Endothelial cell of umbilical vein (primary cell): ENCODE data around the gene RHOA. TPM values are rescaled to one million over a fixed set of nuclear protein-coding genes. Genes with fewer than 3 reads are reported as not detected.
A peak's percentile ranks its signal among the peaks of the same experiment; 100 is the strongest.

Source experiments
- BruUV-seq: library from RNA; stranded (reverse); fragments of 400-500 nt; replicated peaks from 2 replicates; lab custom pipeline; 2021; lab: Mats Ljungman, UMichigan
- CTCF ChIA-PET: fragments of 300-600, 350-600 bp; sonication (Branson Sonifier 250); formaldehyde crosslinking; loops from one replicate; lab custom pipeline; 2021; ENCODE audit warnings: antibody characterized with exemption, inconsistent platforms; lab: Charles Lee
- POLR2A ChIA-PET: fragments of 300-600, 350-600 bp; sonication (Branson Sonifier 250); formaldehyde crosslinking; loops from one replicate; lab custom pipeline; 2021; ENCODE audit warnings: antibody characterized with exemption, inconsistent platforms; lab: Charles Lee
- DNase-seq: peaks from one replicate; pipeline ENCODE4 v3.0.0-alpha.2; 2011; ENCODE audit warnings: low read depth, low spot score
- FAIRE-seq: peaks from 2 replicates; lab custom pipeline; 2011; peaks lifted over from hg19 to GRCh38; lab: Jason Lieb, UNC
- H2AFZ ChIP-seq: 2 replicates; pipeline ENCODE4 v1.6.0; 2012; ENCODE audit warnings: low read depth, low read length, control low read depth, inconsistent platforms
- H3K27ac ChIP-seq: 2 replicates; pipeline ENCODE4 v1.5.1; 2011; ENCODE audit warnings: low read depth, mild to moderate bottlenecking, control low read depth, low read length, moderate library complexity; ENCODE audit not compliant: insufficient read depth
- H3K27me3 ChIP-seq, 2 experiments: 2 replicates each; pipeline versions ENCODE4 v1.6.0 to v1.6.1; 2011; ENCODE audit warnings: low read length in 2 of 2, mixed read lengths in 1 of 2; ENCODE audit not compliant: control insufficient read depth in 2 of 2, insufficient read depth in 2 of 2
- H3K36me3 ChIP-seq, 2 experiments: 2 replicates in 1 of 2; 3 replicates in 1 of 2; pipeline ENCODE4 v1.5.1; 2011; ENCODE audit warnings: low read length in 2 of 2, mild to moderate bottlenecking in 1 of 2, moderate library complexity in 1 of 2; ENCODE audit not compliant: control insufficient read depth in 2 of 2, insufficient read depth in 2 of 2; ENCODE audit errors: extremely low read depth in 1 of 2
- H3K4me1 ChIP-seq: 3 replicates; pipeline ENCODE4 v1.5.1; 2011; ENCODE audit warnings: mild to moderate bottlenecking, low read length; ENCODE audit not compliant: control insufficient read depth, insufficient read depth; ENCODE audit errors: extremely low read depth
- H3K4me2 ChIP-seq: 2 replicates; pipeline ENCODE4 v1.6.1; 2011; ENCODE audit warnings: low read length, control low read depth, mixed read lengths; ENCODE audit not compliant: insufficient read depth
- H3K4me3 ChIP-seq, 3 experiments: fragments of 200-600 bp in 1 of 3; sonication (generic), shearing (Covaris generic) in 1 of 3; replicated peaks in 1 of 3; 2 replicates each; pipeline ENCODE4 v1.5.1; 2011 to 2016; ENCODE audit warnings: control low read depth in 3 of 3, low read length in 3 of 3, mild to moderate bottlenecking in 2 of 3, inconsistent platforms in 1 of 3, low read depth in 1 of 3, moderate library complexity in 1 of 3; ENCODE audit not compliant: insufficient read depth in 1 of 3
- H3K79me2 ChIP-seq: 2 replicates; pipeline ENCODE4 v1.6.0; 2012; ENCODE audit warnings: low read length, inconsistent platforms; ENCODE audit not compliant: control insufficient read depth, insufficient read depth
- H3K9ac ChIP-seq: replicated peaks from 2 replicates; pipeline ENCODE3; 2011; ENCODE audit warnings: low read length, control low read depth; ENCODE audit not compliant: insufficient read depth; ENCODE audit errors: extremely low read depth
- H3K9me1 ChIP-seq: replicated peaks from 3 replicates; pipeline ENCODE4 v1.6.0; 2011; ENCODE audit warnings: mild to moderate bottlenecking, low read length; ENCODE audit not compliant: control insufficient read depth, insufficient read depth; ENCODE audit errors: extremely low read depth
- H3K9me3 ChIP-seq: replicated peaks from 2 replicates; pipeline ENCODE4 v1.5.1; 2012; ENCODE audit warnings: low read length, inconsistent platforms; ENCODE audit not compliant: control insufficient read depth, insufficient read depth
- H4K20me1 ChIP-seq: replicated peaks from 2 replicates; pipeline ENCODE3; 2011; ENCODE audit warnings: mild to moderate bottlenecking, low read length; ENCODE audit not compliant: control insufficient read depth, insufficient read depth; ENCODE audit errors: extremely low read depth
- EZH2 ChIP-seq: IDR thresholded peaks from 2 replicates; pipeline ENCODE4 v1.6.1; 2012; ENCODE audit warnings: borderline replicate concordance, low read depth, mild to moderate bottlenecking, moderate library complexity, low read length, inconsistent platforms; ENCODE audit not compliant: severe bottlenecking
- FOS ChIP-seq: IDR thresholded peaks from 2 replicates; pipeline ENCODE4 v1.6.1; 2011; ENCODE audit warnings: mild to moderate bottlenecking, low read length, moderate library complexity, borderline replicate concordance; ENCODE audit not compliant: insufficient read depth
- GATA2 ChIP-seq: IDR thresholded peaks from 2 replicates; pipeline ENCODE4 v1.7.0; 2011; ENCODE audit warnings: low read depth, mild to moderate bottlenecking, moderate library complexity, mixed read lengths, low read length; ENCODE audit not compliant: insufficient read length, insufficient read depth
- JUN ChIP-seq: IDR thresholded peaks from 2 replicates; pipeline ENCODE4 v1.6.1; 2011; ENCODE audit warnings: borderline replicate concordance, low read depth; ENCODE audit not compliant: insufficient read length, insufficient read depth
- MYC ChIP-seq: IDR thresholded peaks from one replicate; pipeline ENCODE4 v1.6.1; 2011; ENCODE audit warnings: mild to moderate bottlenecking, low read depth, low read length
- POLR2A ChIP-seq: IDR thresholded peaks from 2 replicates; pipeline ENCODE4 v1.6.1; 2012; ENCODE audit warnings: low read depth, mild to moderate bottlenecking, control low read depth, low read length
- POLR2AphosphoS5 ChIP-seq: IDR thresholded peaks from 2 replicates; pipeline ENCODE4 v1.6.1; 2012; ENCODE audit warnings: low read depth, mild to moderate bottlenecking, control low read depth, low read length, moderate library complexity; ENCODE audit not compliant: insufficient read depth
- dilution Hi-C: fragments of 300-500 bp; cut with MboI; formaldehyde crosslinking; loops from one replicate; pipeline ENCODE4 v1.15.0; 2019; ENCODE audit warnings: low sequenced_read_pairs; ENCODE audit not compliant: extremely low pct_ligation_motif_present
- intact Hi-C: fragments of 100-400 bp; cut with micrococcal nuclease; formaldehyde crosslinking; loops from one replicate; pipeline ENCODE4 v1.10.0; 2022
- polyA plus RNA-seq, 4 experiments: library from polyadenylated mRNA; depleted of rRNA in 3 of 4; stranded (reverse) in 3 of 4; unstranded in 1 of 4; fragments of >200 nt; gene quantifications; 2 replicates each; pipeline versions ENCODE4 v1.2.1 to v1.2.3, GENCODE V29; 2011 to 2012; ENCODE audit warnings: missing spikeins in 1 of 4
- total RNA-seq: library from RNA; stranded (reverse); gene quantifications from 2 replicates; pipeline ENCODE4 v1.2.3, GENCODE V29; 2021
- TF ChIP-seq, protein P1 (sequence below): IDR thresholded peaks from 2 replicates; pipeline ENCODE4 v1.6.1; 2011; ENCODE audit not compliant: insufficient read depth, insufficient read length
- TF ChIP-seq, protein P2 (sequence below), 2 donors: IDR thresholded peaks; 1 replicate in 1 of 2; 2 replicates in 1 of 2; pipeline ENCODE4 v1.5.1; 2011; ENCODE audit warnings: low read length in 2 of 2, mild to moderate bottlenecking in 2 of 2, moderate library complexity in 2 of 2, control low read depth in 1 of 2, inconsistent platforms in 1 of 2, low read depth in 1 of 2; ENCODE audit not compliant: insufficient read depth in 1 of 2; ENCODE audit errors: extremely low read depth in 1 of 2

The RHOA gene
- total and polyA plus RNA-seq, 2 donors (not counting 3 experiments of a cell fraction or from before 2014, with no cell fraction given), result 450 to 580 TPM

DNA sequence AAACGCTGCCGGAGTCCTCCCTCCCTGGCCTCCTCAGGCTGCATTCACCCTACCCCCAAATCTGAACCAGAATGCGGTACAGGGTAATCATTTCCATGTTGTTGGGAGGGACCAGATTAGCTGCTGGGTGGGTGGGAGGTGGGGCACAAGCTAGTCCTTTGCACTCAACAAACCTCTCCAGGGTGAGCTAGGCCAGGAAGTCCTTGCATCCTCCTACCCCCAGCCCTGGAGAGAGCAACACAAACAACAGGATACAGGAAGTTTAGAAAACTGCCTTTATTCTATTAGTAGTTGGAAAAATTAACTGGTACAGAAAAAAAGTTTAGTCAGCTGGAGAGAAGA is 52.9 kb downstream of the RHOA start:
- Histone ChIP-seq H3K4me3 (peak overlapping the region in 1 of 3 experiments; percentile 20), H3K9me3 (no peaks in the 10 kb centered on the region), H2AFZ (no peak overlapping the region), H3K4me1 (peaks cover 31% of the 10 kb centered on the region), H4K20me1 (no peaks in the 10 kb centered on the region), H3K9ac (peak overlapping the region; percentile 32), H3K27me3 (no peaks in the 10 kb centered on the region), H3K4me2 (peak overlapping the region; percentile 67), H3K36me3 (peaks cover 15 to 22% of the 10 kb centered on the region in 2 experiments), H3K27ac (peak overlapping the region; percentile 66), H3K79me2 (peaks cover 29% of the 10 kb centered on the region), H3K9me1 (no peaks in the 10 kb centered on the region)
- dilution Hi-C loops (no loop called here), intact Hi-C loops (loop anchor here (1.0 kb wide), 3 partner anchors 14 to 53 kb away; partner anchors contain the start of genes TCTA and USP4)
- ChIA-PET CTCF (interaction anchor here (0.9 to 8.2 kb wide), 9 partner anchors 11 to 188 kb away, joined by 3 to 68 read pairs (median 4); partner anchors contain the start of genes KLHDC8B, NICN1, RHOA and TCTA), POLR2A (interaction anchor here (0.8 to 3.7 kb wide), 3 partner anchors 14 to 70 kb away, joined by 4 to 39 read pairs (median 9); partner anchors contain the start of genes NICN1 and USP4)
- peak; percentile 84 for FAIRE-seq
- BruUV-seq, result TSS peak; percentile 79
- TF ChIP-seq EZH2 (no peak), JUN (no peak), MYC (no peak), GATA2 (no peak), POLR2A (no peak), FOS (no peak), POLR2AphosphoS5 (no peak)
- TF ChIP-seq, protein P1, sequence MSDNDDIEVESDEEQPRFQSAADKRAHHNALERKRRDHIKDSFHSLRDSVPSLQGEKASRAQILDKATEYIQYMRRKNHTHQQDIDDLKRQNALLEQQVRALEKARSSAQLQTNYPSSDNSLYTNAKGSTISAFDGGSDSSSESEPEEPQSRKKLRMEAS, result no peak
- TF ChIP-seq, protein P2, sequence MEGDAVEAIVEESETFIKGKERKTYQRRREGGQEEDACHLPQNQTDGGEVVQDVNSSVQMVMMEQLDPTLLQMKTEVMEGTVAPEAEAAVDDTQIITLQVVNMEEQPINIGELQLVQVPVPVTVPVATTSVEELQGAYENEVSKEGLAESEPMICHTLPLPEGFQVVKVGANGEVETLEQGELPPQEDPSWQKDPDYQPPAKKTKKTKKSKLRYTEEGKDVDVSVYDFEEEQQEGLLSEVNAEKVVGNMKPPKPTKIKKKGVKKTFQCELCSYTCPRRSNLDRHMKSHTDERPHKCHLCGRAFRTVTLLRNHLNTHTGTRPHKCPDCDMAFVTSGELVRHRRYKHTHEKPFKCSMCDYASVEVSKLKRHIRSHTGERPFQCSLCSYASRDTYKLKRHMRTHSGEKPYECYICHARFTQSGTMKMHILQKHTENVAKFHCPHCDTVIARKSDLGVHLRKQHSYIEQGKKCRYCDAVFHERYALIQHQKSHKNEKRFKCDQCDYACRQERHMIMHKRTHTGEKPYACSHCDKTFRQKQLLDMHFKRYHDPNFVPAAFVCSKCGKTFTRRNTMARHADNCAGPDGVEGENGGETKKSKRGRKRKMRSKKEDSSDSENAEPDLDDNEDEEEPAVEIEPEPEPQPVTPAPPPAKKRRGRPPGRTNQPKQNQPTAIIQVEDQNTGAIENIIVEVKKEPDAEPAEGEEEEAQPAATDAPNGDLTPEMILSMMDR (IDR thresholded peaks at IDR 0.05; ENCODE audit: extremely low read depth in 1 of 2, insufficient read depth in 1 of 2, low read depth in 1 of 2, low read length in 2 of 2), result no peak
- DNase-seq, result peak; percentile 79
